ENCODE results near the gene WDR70.

The WDR70 gene

DNA sequence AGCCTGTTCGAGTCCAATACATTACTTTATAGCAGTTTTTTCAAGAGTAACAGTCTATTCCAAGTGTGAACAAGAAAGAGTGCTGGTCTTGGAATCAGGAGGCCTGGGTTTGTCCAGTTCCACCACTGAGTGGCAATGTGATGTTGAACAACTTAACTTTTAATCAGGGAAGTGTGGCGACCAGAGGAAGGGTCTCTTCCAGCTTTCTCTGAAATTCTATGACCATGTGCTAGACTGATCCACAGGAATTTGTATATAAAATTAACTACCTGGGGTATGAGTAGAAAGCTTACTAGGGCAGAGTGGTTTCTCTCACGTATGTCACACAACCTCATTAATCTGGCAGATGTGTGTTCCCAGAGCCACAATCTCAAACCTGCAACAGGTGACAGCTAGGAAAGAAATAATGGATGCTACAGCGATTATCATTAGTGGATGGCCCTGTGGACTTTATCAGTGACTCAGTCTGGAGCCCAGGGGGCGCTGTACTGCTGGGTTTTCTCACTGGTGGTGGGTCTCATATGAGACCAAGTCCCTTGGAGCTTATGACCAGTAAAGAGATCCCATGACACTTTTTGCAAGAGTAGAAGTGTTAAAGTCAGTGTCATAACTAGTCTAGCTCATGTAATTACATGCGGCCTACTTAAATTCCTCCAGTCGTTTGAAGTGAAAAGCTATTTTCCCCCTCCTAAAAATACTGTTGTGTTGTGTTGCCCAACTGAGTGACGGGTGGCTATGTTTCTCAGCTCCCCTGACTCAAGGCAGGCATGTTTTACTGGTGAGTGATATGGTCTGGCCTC, 344.2 kb downstream of the WDR70 start:
- no peak for DNase-seq (ENCODE audit: low spot score)

GRCh38 chr5:37724395-37725125, 345.4 kb downstream of the WDR70 start:
- DNase-seq (ENCODE audit: low spot score), result no peak

GRCh38 chr5:37725185-37725584, 346.1 kb downstream of the WDR70 start:
- DNase-seq (ENCODE audit: low spot score), result no peak

DNA sequence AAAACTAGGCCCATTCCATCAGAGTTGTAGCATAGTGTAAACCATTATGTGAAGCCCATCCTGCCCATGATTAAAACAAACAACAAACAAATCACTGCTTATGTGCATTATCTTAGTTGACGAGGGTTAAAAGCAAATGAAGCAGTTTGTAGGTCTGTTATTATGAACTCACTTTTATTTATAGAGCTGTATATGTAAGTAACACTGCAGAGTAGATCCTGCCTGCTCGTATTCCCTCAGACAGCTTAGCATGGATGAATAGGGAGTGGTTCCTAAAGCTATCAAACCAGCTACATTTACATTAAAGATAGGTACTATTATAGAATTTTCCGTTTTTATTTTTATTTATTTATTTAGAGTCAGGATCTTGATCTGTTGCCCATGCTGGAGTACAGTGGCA, 348.1 kb downstream of the WDR70 start:
- no peak for DNase-seq (ENCODE audit: low spot score)

DNA sequence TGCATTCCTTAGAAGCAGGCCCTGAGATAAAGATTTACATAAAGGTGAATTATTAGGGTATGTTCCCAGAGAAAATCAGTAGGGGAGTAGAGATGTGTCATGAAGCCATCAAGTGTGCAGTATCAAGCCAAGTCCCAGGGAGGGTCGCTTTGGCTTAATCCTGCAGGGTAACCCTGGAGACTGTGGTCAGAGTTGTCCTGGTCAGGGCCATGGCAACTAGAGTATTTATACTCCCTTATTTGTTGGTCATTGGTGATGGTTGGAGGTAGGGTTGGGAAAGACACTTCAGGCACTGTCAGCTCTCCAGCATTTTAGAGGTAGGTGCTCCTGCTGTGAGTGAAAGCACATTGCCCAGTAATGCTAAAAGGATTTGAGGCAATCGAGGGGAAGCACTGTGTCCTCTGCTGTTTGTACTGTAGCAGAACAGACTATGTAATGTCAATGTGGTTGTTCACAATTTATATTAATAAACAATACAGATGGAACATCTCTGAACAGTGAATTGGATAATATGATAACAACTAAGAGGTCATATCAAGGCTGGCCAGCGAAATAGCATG, 351.9 kb downstream of the WDR70 start:
- DNase-seq (ENCODE audit: low spot score), result no peak

- DNase-seq (ENCODE audit: low spot score), result no peak
Measured at GRCh38 chr5:37734114-37734513, 355.0 kb downstream of the WDR70 start.

DNA sequence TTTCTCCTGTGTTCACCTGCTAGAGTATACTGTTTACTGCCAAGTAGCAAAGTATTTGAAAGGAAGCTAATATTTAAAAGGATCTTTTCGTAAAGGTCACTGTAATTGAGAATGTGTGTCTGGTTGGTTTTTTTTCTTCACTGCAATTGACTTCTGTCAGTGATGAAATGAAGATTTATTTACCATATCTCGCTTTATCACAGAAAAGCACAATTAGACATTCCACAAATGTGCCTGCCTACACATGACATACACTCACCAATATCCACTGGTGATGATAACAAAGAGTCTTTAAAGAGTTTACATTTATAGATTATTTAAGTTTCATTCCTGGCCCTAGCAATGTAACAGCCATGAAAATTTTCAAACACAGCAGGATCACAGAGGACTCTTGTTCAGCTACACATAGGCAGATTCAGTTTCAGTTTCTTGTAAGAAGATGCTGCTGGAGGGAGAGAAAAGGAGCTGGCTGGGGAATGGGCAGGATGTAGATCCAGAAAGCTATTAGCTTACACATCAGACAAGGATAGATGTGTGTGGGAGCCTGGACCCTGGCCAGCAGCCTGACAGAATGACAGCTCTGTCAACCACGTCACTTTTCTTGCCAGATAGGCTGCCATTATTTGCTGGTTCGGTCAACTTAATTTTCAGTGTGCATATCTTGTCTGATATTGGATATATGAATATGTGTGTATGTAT, 356.7 kb downstream of the WDR70 start:
- no peak for DNase-seq (ENCODE audit: low spot score)

- no peak for DNase-seq (ENCODE audit: low spot score)
Measured at GRCh38 chr5:37736397-37736796, 357.3 kb downstream of the WDR70 start.

- DNase-seq (ENCODE audit: low spot score), result no peak
Measured at GRCh38 chr5:37737326-37738056, 358.4 kb downstream of the WDR70 start.

DNA sequence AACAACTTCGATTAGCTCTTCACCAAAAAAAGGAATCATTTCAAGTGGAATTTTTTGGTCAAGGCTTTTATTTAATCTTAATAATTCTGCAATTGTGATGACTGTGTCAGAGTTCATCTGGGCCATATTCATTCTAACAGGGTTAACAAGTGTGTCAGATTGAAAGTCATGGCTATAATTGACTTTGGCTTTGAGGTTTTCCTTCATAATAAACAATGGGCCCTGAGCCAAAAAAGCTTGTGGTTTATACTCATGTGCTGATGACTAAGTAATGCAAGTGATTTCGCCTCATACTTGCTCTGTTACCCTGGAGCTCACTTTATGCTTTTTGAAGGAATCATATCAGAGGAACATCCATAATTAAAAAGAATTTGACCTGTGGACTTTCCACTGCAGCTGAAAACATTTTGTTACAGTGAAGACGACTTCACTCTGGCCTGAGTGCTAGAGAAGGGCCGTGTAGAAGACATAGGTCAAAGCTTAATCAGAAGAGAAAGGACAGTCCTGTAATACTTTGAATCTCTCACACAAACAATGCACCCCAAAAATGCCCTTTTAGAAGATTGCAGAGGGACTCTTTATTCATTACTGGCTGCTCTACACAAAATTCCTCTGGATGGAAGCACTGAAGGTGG, 359.1 kb downstream of the WDR70 start:
- peak; percentile 92 for DNase-seq (ENCODE audit: low spot score)

DNA sequence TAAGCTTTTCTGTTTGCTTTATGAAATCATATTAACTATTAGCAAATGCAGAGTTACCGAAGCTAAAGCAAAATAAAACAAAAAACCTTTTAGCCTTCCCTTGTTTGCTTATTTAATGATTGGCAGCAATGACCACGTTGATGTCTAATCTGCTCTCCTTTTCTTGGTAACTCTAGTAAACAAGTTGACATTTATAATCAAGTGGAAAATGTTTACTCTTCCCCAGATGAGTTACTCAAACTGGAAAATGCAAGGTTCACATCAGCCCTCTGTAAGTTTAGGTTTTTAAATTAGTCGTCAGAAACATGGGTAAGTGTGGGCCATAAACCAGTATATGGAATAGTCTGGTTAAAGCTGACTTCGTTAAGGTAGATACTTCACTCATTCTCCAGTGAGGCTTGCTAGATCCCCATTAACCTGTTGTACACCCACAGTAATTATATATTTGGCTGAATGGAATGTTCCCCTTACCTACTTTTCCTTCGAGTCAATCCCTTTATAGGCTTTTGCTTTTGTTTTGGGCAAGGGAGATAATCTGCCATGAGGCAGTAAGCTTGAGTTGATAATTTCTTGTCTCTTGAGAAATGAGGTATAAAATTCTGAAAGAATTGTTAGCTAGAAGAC, 359.9 kb downstream of the WDR70 start:
- no peak for DNase-seq (ENCODE audit: low spot score)

GRCh38 chr5:37739817-37740261, 360.7 kb downstream of the WDR70 start:
- no peak for DNase-seq (ENCODE audit: low spot score)

- no peak for DNase-seq (ENCODE audit: low spot score)
Measured at GRCh38 chr5:37740331-37741066, 361.4 kb downstream of the WDR70 start.

- no peak for DNase-seq (ENCODE audit: low spot score)
Measured at GRCh38 chr5:37742111-37742510, 363.0 kb downstream of the WDR70 start.

DNA sequence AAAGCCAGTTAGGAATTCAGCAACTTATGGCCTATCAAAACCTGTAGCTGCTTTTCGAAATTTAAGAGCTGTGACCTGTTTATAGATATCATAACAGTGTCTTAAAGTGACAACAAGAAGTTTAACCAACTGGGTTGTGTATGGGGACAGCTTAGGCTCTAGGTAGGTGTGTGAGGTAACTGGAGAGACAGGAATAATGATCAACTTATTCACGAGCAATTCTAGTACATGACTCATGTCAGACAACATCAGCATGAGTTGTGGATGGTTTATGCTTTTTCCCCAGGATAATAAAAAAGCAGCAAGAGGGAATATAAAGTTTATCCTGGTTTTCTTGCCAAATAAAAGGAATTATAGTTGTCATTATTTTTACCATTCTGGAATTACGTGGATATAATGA, 372.1 kb downstream of the WDR70 start:
- DNase-seq (ENCODE audit: low spot score), result no peak

DNA sequence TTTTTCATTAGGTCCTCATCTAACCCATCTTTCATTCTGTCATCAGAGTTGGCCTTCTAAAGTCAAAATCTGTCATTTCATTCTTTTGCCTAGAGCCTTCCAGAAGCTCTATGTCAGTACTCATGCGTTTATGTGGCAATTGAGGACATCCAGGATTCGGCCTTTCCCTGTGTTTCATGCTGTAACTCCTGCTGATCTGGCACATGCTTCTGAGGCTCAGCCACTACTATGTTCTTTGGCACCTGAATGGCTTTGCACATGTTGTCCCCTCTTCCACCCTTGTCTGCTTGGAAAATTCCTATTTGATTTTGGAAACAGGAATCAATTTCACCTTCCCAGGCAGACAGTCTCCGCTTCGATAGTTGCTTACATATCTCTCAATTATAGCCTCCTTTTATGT, 375.9 kb downstream of the WDR70 start:
- no peak for DNase-seq (ENCODE audit: low spot score)

- DNase-seq (ENCODE audit: low spot score), result no peak
Measured at GRCh38 chr5:37755581-37755980, 376.5 kb downstream of the WDR70 start.

GRCh38 chr5:37756248-37756647, 377.1 kb downstream of the WDR70 start:
- DNase-seq (ENCODE audit: low spot score), result no peak

DNA sequence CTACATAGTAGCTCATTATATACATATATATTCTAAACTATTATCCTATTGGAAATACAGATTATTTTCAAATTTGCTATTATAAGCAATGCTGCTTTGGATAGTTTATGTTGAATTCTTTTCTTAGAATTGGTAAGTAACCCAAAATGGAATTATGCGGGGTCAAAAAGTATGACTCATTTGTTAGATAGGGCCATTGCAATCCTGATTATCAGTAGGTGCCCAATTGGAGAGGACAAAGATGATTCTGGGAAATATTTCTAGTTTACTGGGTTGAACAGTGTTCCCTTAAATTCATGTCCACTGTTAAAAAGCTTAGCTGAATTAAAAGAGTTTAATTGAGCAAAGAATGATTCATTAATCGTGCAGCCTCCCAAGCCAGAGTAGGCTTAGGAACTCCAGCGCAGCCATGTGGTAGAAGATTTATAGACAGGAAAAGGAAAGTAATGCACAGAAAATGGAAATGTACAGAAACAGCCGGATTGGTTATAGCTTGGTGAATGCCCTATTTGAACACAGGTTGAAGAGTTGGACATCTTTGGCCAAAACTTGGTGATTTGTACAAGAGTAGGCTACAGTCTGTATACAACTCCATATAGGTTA, 379.0 kb downstream of the WDR70 start:
- DNase-seq (ENCODE audit: low spot score), result no peak

DNA sequence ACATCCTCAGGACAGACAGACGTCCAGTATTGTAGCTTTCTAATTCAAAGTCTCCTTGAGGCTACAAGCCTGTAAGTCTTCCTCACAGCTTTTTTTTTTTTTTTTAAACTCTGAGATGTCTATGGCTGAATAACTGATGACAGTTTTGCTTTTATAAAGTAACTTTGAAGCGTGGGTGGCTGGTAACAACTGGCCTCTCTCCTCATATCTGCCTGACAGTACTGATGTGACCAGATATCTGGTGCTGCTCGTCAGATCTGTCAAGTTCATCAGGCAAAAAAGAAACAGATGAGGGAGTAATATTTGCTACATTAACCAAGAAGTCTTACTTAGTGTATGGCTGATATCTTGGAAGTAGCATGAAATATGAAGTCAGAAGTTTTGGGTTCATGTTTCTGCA, 388.1 kb downstream of the WDR70 start:
- no peak for DNase-seq (ENCODE audit: low spot score)

All from LoVo (cell line).